Activated naive CD4-positive, alpha-beta T cell treated with anti-CD3 and anti-CD28 coated beads, Interleukin-2, amount 50 U/mL, for 16 hours (primary cell): ENCODE measurements around the gene OR51M1.
"Not testable (repeated sequence)": the region's sequence is repeated elsewhere in the genome, so short reads cannot be mapped to it uniquely, and the experiment has no call there.

Experiments used
- DNase-seq: peaks from one replicate; pipeline ENCODE4 v3.0.0-alpha.2; 2020

Gene OR51M1

DNA sequence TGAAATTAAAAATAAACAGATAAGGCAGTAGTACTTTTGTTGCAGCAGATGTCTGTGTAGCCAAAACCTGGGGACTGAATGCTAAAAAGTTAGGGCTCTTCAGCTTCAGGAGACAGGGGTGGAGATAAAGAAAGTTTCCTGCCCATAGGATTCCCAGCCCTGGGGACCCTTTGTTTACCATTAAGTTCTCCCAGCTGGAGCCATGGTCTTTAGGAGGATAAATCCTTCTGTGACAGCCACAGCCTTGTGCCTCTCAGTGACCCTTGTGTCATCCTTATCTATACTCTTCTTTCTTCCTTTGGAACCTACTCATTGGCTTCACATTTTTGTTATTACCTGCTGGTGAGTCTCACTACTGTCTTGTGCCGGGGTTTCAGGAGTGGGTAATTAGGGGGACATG lies at the start of gene OR51M1:
Gene OR51M1 (plus strand): TSS at position 237 of the 400 bp plus-strand sequence. CDS start 5,587 bp downstream, outside the sequence.
- no peak for DNase-seq

GRCh38 chr11:5335170-5335569 lies 48.4 kb upstream of the OR51M1 start:
- DNase-seq: no peak

DNA sequence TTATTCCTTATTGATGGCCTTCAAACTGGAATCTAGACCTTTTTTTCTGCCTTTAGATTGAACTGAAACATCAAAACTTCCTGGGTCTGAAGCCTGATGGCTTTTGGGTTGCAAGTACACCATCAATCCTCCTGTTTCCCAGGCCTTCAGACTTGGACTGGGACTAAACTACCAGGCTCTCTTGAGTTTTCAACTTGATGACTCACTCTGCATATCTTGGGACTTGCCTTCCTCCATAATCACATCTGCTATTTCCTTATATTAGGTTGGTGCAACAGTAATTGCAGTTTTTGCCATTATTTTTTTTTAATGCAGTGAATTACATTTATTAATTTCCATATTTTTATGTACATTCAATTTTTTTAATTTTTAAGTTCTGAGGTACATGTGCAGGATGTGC lies 47.3 kb upstream of the OR51M1 start:
- DNase-seq: no peak

GRCh38 chr11:5337253-5337652 lies 46.4 kb upstream of the OR51M1 start:
- DNase-seq: not testable (repeated sequence)

GRCh38 chr11:5339771-5340322 lies 43.8 kb upstream of the OR51M1 start:
- no peak for DNase-seq

GRCh38 chr11:5343474-5344335 lies 39.9 kb upstream of the OR51M1 start, which contains the start of gene OR51B5:
TSS of gene OR51B5 (minus strand) at chr11:5343524. CDS start at chr11:5343524, 0 bp downstream.
- DNase-seq: no peak

DNA sequence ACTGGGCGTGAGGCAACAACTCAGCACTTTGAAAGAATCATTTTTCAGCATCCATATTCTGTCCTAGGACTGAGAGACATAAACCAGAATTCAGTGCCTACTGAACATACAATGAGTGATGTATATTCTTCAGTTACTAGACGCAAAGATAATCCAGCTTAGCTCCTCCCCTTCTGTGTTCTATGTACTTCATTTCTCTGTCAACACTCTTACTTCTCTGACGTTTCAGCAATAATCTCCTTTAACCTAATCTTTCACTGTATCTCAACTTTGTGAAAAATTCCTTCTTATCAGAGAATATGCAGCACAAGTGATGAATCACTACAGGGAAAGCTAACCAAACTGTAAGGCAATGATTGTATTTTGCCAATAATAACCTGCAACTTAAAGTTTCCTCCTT lies 37.8 kb upstream of the OR51M1 start:
- no peak for DNase-seq

- no peak for DNase-seq
Observed at GRCh38 chr11:5348551-5349194, 34.9 kb upstream of the OR51M1 start.

- no peak for DNase-seq
Observed at GRCh38 chr11:5349550-5349949, 34.1 kb upstream of the OR51M1 start.

GRCh38 chr11:5351208-5351607 lies 32.4 kb upstream of the OR51M1 start, which contains the start of gene OR51B6:
TSS of gene OR51B6 (plus strand) at chr11:5351508. CDS start at chr11:5351508, 0 bp downstream.
- no peak for DNase-seq

DNA sequence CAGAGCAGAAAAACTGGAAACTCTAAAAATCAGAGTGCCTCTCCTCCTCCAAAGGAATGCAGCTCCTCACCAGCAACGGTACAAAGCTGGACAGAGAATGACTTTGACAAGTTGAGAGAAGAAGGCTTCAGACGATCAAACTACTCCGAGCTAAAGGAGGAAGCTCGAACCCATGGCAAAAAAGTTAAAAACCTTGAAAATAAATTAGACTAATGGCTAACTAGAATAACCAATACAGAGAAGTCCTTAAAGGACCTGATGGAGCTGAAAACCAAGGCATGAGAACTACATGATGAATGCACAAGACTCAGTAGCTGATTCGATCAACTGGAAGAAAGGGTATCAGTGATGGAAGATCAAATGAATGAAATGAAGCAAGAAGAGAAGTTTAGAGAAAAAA lies 27.6 kb upstream of the OR51M1 start:
- DNase-seq: not testable (repeated sequence)

GRCh38 chr11:5362017-5362625 lies 21.5 kb upstream of the OR51M1 start:
- DNase-seq: no peak

DNA sequence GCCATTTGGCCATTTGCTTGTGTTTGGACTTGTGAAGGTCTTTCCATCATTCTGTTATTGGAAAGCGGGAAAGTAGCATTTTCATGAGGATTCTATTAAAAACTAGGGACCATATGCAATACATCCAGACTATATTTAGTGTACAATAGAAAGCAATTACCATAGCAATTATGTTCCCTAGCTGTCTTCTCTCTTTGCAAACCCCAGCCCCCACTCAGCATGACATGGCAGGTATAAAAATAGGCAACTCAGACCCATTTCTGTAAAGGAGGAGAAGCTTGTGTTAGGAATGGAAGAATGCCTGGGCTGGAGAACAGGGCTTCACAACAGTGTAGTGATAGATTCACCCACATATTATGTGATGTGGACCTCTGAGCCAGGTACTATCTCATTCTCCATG lies 19.9 kb upstream of the OR51M1 start:
- no peak for DNase-seq

DNA sequence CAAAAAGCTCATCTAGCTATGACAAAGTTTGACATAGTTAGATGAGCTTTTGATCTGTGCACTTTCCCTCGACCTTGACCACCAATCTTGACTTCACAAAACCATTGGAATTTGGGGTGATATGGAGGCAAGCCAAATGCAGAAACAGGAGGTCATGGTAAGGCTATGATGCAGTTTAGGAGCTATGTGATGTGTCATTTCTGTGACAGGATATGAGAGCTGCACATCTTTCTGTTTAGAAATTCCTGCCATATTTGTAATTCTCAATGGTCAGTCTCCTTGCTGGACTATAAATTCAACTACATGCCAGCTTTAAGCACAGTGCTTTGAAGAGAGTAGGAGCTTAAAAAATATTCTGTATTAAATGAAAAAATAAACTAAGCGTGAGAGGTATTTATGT lies 19.4 kb upstream of the OR51M1 start:
- DNase-seq: no peak

DNA sequence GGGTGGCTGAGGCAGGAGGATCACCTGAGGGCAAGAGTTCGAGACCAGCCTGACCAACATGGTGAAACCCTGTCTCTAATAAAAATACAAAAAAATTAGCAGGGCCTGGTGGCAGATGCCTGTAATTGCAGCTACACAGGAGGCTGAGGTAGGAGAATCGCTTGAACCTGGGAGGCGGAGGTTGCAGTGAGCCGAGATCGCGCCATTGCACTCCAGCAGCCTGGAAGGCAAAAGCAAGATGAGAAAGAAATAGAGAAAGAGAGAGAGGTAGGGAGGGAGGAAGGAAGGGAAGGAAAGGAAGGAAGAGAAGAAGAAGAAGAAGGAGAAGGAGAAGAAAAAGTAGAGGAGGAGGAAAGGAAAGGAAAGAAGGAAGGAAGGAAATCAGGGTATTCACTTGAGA lies 17.2 kb upstream of the OR51M1 start:
- not testable (repeated sequence) for DNase-seq

DNA sequence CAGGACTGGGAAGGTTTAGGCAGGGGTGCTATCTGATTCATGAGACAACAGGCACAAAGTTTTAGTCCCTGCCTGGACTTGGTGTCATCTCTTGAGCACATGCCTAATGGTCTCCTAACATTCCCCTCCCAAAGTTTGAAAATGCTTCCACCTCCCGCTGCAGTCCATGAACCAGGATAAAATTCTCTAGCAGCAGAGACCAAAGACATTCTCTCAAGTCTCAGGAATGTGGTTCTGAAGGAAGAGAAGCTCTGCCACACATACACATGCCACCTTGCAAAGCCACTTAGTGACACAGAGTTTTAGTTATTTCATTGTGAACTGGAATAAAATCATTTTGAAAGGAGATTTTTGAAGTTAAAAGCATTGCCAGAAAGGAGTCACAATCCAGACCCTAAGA lies 16.8 kb upstream of the OR51M1 start:
- no peak for DNase-seq

DNA sequence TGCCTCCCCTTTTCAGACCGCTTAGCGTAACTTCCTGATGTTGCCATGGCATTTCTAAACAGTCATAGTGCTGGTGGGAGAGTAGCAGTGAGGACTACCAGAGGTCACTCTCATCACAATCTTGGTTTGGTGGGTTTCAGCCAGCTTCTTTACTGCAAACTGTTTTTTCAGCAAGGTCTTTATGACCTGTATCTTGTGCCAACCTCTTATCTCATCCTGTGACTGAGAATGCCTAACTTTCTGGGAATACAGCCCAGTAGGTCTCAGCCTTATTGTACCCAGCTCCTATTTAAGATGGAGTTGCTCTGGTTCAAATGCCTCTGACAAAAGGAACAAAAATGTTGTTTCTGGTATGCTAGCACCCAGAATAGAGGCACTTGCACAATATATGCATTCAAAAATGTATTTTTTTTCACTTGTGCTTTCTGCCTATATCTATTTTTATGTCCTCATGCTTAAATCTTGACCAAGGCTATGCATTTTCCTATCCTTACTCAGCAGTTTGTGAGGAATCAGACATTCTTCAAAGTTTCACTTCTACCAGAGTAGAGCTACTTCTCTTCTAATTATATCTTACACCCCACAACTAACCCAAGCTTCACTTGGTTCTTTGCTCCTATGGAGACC lies 16.1 kb upstream of the OR51M1 start:
- no peak for DNase-seq

DNA sequence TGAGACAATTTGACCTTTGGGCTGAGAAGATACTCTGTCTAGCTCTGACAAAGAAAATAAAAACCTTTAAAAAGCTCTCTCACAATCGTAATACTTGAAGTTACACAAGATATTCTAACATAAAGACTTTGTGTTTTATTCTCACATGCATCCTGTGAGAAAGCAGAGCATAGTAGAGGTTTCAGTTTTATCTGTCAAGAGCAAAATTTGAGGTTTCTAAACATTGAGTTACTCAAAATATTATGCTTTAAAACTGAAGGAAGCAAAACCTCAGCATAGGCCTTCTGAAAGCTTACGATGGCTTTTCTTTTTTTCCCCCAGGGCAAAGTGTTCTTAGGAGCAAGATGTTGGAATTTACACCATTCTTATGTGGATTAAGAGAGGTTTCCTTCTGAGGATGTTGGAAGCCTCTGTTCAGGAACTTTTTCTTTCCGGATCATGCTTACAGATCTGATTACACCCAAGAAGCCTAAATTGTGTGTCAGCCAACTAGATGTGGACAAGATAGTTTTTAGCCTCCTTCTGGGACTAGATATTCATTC lies 15.0 kb upstream of the OR51M1 start:
- DNase-seq: no peak

DNA sequence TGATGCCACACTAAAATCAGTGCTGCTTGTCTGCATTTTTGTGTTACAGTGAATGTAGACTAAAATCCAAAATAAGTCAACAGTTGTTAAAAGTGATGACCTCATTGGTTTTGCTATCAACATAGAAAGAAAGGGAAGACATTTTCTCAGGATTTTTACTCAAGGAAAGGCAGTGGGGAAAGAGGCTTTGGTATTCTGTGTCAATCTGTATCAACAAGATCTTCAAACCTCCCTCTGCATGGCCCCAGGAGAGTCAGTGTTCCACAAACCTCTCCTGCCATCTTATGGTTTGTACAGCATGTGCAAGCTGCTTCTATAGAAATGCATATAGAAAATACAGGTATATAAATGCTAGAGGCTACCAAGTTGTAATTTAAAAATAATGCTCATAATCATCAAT lies 13.8 kb upstream of the OR51M1 start:
- DNase-seq: no peak

DNA sequence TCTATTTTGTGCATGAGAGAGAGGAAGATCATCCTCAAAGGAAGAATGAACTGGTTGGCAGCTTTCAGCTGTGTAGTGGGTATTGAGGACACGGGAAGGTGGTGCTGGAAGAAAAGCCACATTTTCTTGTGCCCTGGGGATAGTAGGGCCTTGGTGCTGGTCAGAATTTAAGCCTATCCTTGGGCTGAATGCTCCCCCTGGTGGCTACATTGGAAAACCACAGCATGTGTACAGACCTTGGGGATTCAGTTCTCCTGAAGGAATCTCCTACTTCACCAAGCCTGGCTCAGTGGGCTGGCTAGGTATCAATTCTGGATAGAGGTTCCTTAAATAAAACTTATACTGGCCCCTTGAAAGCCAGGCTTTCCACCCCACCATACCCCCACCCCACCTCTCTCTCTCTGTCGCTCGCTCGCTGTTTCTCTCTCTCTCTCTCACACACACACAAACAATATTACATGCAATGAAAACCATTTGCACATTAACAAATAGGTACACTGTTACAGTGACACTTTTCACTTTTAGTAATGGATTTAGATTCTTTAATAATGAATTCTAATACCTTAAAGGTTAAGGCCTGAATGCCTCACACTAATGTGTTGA lies 2.8 kb upstream of the OR51M1 start:
- DNase-seq: peak; percentile 13

GRCh38 chr11:5384335-5384734 lies 723 bp downstream of the OR51M1 start:
- no peak for DNase-seq

DNA sequence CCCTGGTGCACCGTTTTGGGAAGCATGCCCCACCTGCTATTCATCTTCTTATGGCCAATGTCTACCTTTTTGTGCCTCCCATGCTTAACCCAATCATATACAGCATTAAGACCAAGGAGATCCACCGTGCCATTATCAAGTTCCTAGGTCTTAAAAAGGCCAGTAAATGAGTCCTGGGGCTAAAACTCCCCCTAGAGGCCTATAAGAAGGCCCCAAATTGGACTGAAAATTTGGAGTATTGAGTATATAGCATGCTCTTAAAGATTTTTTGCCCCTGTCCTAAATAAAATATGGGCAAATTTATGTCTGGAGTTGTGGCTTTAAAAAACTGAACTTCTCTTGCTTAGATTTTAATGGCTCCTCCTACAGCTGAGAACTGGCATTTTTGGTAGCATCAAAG lies 6.6 kb downstream of the OR51M1 start:
- no peak for DNase-seq
